ENCODE data around the gene TENM3. TPM values are rescaled to one million over a fixed set of nuclear protein-coding genes. Genes with fewer than 3 reads are reported as not detected.

Gene TENM3
- total and polyA plus RNA-seq, 5 experiments from 2014 or later: not detected

- Mint-ChIP-seq H3K36me3 (no peaks in the 10 kb centered on the region), H3K27ac (no peak overlapping the region), H3K9me3 (no peaks in the 10 kb centered on the region), H3K4me1 (no peaks in the 10 kb centered on the region), H3K4me3 (no peak overlapping the region), H3K27me3 (peaks cover 0 to 11% (median 2%) of the 10 kb centered on the region in 5 donors)
- ATAC-seq (no peak), DNase-seq (no peak)
- POLR2A ChIA-PET: no interaction called here
These were observed 502.0 kb downstream of the TENM3 start for GRCh38 chr4:182745237-182745636.

GRCh38 chr4:182746876-182747275 is 503.7 kb downstream of the TENM3 start:
- Mint-ChIP-seq H3K27ac (no peak overlapping the region), H3K4me3 (no peak overlapping the region), H3K27me3 (peaks cover 0 to 16% (median 6%) of the 10 kb centered on the region in 5 donors), H3K4me1 (no peaks in the 10 kb centered on the region), H3K9me3 (no peaks in the 10 kb centered on the region), H3K36me3 (no peaks in the 10 kb centered on the region)
- DNase-seq (no peak), ATAC-seq (no peak)
- POLR2A ChIA-PET: no interaction called here

GRCh38 chr4:182748283-182748682 is 505.1 kb downstream of the TENM3 start:
- Mint-ChIP-seq H3K27me3 (peaks cover 0 to 16% (median 6%) of the 10 kb centered on the region in 5 donors), H3K4me1 (no peaks in the 10 kb centered on the region), H3K27ac (no peak overlapping the region), H3K36me3 (no peaks in the 10 kb centered on the region), H3K4me3 (no peak overlapping the region), H3K9me3 (no peaks in the 10 kb centered on the region)
- DNase-seq (no peak), ATAC-seq (no peak)
- POLR2A ChIA-PET: no interaction called here

DNA sequence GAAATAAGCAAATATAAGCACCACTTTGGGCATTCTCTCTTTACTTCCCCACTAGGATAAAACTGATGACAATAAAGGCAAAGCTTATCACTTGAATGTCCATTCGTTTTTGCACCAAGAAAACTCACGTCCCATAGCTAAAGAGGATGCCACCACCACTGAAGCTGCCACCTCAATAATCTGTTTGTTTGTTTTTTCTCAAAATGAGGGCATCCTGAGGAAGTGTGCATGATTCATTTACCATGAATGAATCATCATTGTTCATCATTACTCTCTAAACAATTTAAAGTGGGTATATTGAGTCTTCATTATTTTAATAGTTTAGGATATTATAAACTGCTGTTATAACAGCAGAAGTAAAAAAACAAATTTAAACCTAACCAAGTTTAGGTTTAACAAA is 505.7 kb downstream of the TENM3 start:
- Mint-ChIP-seq H3K36me3 (no peaks in the 10 kb centered on the region), H3K27me3 (peaks cover 0 to 16% (median 6%) of the 10 kb centered on the region in 5 donors), H3K27ac (no peak overlapping the region), H3K4me3 (no peak overlapping the region), H3K4me1 (no peaks in the 10 kb centered on the region), H3K9me3 (no peaks in the 10 kb centered on the region)
- DNase-seq: no peak
- POLR2A ChIA-PET: no interaction called here
- ATAC-seq: no peak

- DNase-seq (no peak), ATAC-seq (no peak)
- Mint-ChIP-seq H3K36me3 (no peaks in the 10 kb centered on the region), H3K4me1 (no peaks in the 10 kb centered on the region), H3K4me3 (no peak overlapping the region), H3K9me3 (no peaks in the 10 kb centered on the region), H3K27ac (no peak overlapping the region), H3K27me3 (peaks cover 0 to 16% (median 9%) of the 10 kb centered on the region in 5 donors)
- POLR2A ChIA-PET: no interaction called here
These were observed 506.5 kb downstream of the TENM3 start for GRCh38 chr4:182749667-182750167.

GRCh38 chr4:182752158-182752910 is 509.1 kb downstream of the TENM3 start:
- H3K9me3 Mint-ChIP-seq: no peaks in the 10 kb centered on the region
- H3K27me3 Mint-ChIP-seq: peaks cover 0 to 19% (median 11%) of the 10 kb centered on the region in 5 donors
- no peaks in the 10 kb centered on the region for H3K36me3 Mint-ChIP-seq
- no peak overlapping the region for H3K4me3 Mint-ChIP-seq
- POLR2A ChIA-PET: no interaction called here
- ATAC-seq (no peak), DNase-seq (no peak)
- no peak overlapping the region for H3K27ac Mint-ChIP-seq
- no peaks in the 10 kb centered on the region for H3K4me1 Mint-ChIP-seq

GRCh38 chr4:182754895-182755294 is 511.7 kb downstream of the TENM3 start:
- Mint-ChIP-seq H3K36me3 (no peaks in the 10 kb centered on the region), H3K9me3 (peaks cover 0 to 2% (median 0%) of the 10 kb centered on the region in 9 donors), H3K4me3 (no peak overlapping the region), H3K4me1 (no peaks in the 10 kb centered on the region), H3K27ac (no peak overlapping the region), H3K27me3 (peaks cover under 1 to 19% (median 7%) of the 10 kb centered on the region in 5 donors)
- DNase-seq (no peak), ATAC-seq (no peak)
- POLR2A ChIA-PET: no interaction called here

GRCh38 chr4:182756161-182756690 is 513.0 kb downstream of the TENM3 start:
- Mint-ChIP-seq H3K9me3 (peaks cover 0 to 2% (median 0%) of the 10 kb centered on the region in 9 donors), H3K36me3 (no peaks in the 10 kb centered on the region), H3K27me3 (peaks cover 1 to 16% (median 7%) of the 10 kb centered on the region in 5 donors), H3K27ac (no peak overlapping the region), H3K4me3 (no peak overlapping the region), H3K4me1 (no peaks in the 10 kb centered on the region)
- no peak for ATAC-seq
- no peak for DNase-seq
- POLR2A ChIA-PET: no interaction called here

DNA sequence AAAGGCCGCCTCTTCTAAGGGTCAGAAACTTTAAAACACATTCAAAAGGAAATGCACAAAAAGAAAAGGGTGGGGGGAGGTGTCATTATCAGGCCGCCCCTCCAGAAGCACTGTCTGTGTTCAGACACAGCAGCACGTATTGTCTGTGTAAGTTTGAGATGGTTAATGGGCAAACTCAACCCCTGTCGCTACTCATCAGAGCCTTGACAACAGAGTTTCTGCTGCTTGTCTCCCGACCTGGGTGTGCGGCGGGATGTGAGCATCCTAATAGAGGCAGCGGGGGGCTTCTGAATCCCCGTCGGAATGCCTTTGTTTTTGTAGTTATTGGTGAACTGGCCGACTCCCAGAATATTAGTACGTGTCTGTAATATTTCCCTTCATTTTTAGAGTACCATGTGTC is 515.1 kb downstream of the TENM3 start:
- no peak overlapping the region for H3K4me3 Mint-ChIP-seq
- peaks cover 1 to 15% (median 3%) of the 10 kb centered on the region in 5 donors for H3K27me3 Mint-ChIP-seq

DNA sequence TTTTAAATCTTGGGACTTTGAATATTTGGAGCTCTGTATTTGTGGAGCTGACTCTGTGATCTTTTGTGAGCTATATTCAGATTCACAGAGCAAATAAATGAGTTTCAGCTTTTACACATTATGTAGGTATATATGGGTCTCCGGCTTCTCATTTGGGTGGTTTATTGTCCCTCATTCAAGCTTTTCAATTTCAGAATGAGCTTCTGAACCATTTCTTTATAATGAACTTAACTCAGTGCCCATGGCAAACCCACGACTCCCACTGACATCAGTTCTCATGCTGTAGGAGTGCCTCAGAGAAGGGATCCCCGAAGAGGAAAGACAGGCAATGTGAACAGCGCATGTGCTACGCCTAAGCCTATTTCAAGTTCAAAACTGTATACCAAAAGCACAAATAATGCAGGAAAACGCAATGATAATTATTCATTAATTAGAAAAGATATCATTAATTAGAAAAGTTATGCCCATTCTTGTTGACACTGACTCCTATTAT is 517.4 kb downstream of the TENM3 start:
- no peak for DNase-seq
- peaks cover 0 to 2% (median 0%) of the 10 kb centered on the region in 9 donors for H3K9me3 Mint-ChIP-seq
- H3K36me3 Mint-ChIP-seq: no peaks in the 10 kb centered on the region
- H3K4me1 Mint-ChIP-seq: no peaks in the 10 kb centered on the region
- H3K27me3 Mint-ChIP-seq: peaks cover 6 to 21% (median 13%) of the 10 kb centered on the region in 5 donors
- no peak for ATAC-seq
- no peak overlapping the region for H3K4me3 Mint-ChIP-seq
- no peak overlapping the region for H3K27ac Mint-ChIP-seq
- POLR2A ChIA-PET: no interaction called here

More for the DNA sequence above, 515.1 kb downstream of the TENM3 start:
- Mint-ChIP-seq H3K27ac (no peak overlapping the region), H3K36me3 (no peaks in the 10 kb centered on the region), H3K9me3 (peaks cover 0 to 2% (median 0%) of the 10 kb centered on the region in 9 donors), H3K4me1 (no peaks in the 10 kb centered on the region)
- ATAC-seq (no peak), DNase-seq (no peak)
- POLR2A ChIA-PET: no interaction called here

GRCh38 chr4:182764137-182764536 is 520.9 kb downstream of the TENM3 start:
- H3K4me3 Mint-ChIP-seq: no peak overlapping the region
- H3K27me3 Mint-ChIP-seq: peaks cover 7 to 18% (median 11%) of the 10 kb centered on the region in 5 donors
- no peaks in the 10 kb centered on the region for H3K36me3 Mint-ChIP-seq
- no peaks in the 10 kb centered on the region for H3K4me1 Mint-ChIP-seq
- POLR2A ChIA-PET: interaction anchor here (0.5 kb wide), 1 partner anchor 38 kb away, joined by 3 read pairs; no protein-coding TSS in a partner anchor
- no peak for DNase-seq
- H3K9me3 Mint-ChIP-seq: no peaks in the 10 kb centered on the region
- H3K27ac Mint-ChIP-seq: no peak overlapping the region
- no peak for ATAC-seq

DNA sequence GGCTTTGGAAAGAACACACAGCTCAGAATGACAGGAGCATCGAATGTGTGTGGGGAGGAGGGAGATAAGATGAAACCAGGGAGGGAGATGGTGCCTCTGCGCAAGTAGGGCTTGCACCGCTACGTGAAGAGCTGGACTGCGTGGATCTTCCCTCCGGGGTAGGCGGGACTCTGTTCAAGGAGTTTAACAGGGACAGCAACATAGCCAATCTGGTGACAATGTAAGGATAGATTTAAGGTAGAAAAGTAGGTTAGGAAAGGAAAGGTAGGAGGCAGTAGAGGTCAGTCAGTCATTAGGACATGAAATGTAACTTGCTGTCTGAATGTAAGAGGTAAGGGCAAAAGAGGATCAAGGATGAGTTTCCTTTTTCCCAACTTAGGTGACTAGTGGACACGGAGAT is 521.4 kb downstream of the TENM3 start:
- Mint-ChIP-seq H3K4me1 (no peaks in the 10 kb centered on the region), H3K27ac (no peak overlapping the region)
- POLR2A ChIA-PET: no interaction called here

DNA sequence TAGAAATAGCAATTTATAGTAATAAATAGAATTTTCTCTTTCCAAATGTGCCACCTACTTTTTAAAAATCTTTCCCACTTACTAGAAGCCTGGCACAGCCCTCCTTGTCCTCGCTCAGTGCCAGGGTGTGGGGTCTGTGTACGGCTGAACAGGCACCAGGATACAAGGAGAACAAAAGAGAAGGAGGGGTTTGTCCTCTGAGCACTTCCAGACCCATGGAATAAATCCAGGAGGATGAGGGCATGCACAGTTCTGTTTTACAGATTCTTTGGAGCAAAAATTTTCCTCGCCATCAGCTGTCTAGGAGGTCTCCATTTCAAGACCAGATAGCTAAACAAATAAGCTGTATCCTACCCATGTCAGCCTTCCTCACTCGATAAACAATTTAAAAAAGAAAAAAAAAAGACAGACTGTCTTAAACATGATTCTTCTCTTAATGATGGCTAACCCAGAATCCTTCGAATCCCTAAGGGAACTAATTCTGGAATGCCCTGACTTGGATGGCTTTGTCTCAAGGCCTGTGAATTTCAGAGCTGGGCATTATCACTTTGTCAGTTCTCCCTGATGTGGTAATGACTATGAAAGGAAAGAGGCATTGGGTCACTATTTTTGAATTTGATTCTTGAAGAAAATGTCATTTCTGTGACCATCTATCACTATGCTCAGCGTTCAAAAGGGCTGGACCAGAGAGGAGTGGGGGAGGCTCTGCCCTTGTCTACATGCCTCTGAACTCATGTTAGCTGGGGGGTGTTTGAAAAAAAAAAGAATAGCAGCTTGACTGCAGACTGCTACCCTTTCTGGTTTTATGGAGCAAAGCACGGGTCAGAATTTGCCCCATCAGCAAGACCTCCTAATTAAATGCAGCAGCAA is 523.0 kb downstream of the TENM3 start:
- Mint-ChIP-seq H3K27ac (no peak overlapping the region), H3K4me3 (no peak overlapping the region), H3K27me3 (peaks cover 7 to 18% (median 11%) of the 10 kb centered on the region in 5 donors), H3K4me1 (no peaks in the 10 kb centered on the region), H3K36me3 (no peaks in the 10 kb centered on the region), H3K9me3 (no peaks in the 10 kb centered on the region)
- POLR2A ChIA-PET: no interaction called here
- no peak for DNase-seq
- ATAC-seq: no peak

More for the DNA sequence above, 521.4 kb downstream of the TENM3 start:
- no peaks in the 10 kb centered on the region for H3K9me3 Mint-ChIP-seq
- no peak overlapping the region for H3K4me3 Mint-ChIP-seq
- no peak for DNase-seq
- no peaks in the 10 kb centered on the region for H3K36me3 Mint-ChIP-seq
- peaks cover 7 to 18% (median 11%) of the 10 kb centered on the region in 5 donors for H3K27me3 Mint-ChIP-seq
- no peak for ATAC-seq

Measured in naive thymus-derived CD8-positive, alpha-beta T cell (primary cell).